Thymus (tissue), 11 donors: Measurements from ENCODE around the gene LAMB3. TPM values are rescaled to one million over a fixed set of nuclear protein-coding genes. Genes with fewer than 3 reads are reported as not detected.
A peak's percentile ranks its signal among the peaks of the same experiment; 100 is the strongest.

Experiments used
- DNase-seq, 9 donors: peaks; one replicate each; pipeline ENCODE4 v3.0.0-alpha.2; 2013; ENCODE audit warnings: low spot score in 9 of 9, low read depth in 6 of 9, missing footprints in 1 of 9
- H3K27ac ChIP-seq, 2 donors: one replicate each; pipeline ENCODE4 v1.5.1; 2013; ENCODE audit warnings: control low read depth in 1 of 2, low read depth in 1 of 2, low read length in 1 of 2, mild to moderate bottlenecking in 1 of 2, moderate library complexity in 1 of 2
- H3K27me3 ChIP-seq, 2 donors: one replicate each; pipeline ENCODE4 v1.5.1; 2013; ENCODE audit warnings: low read length in 1 of 2; ENCODE audit not compliant: control insufficient read depth in 2 of 2, insufficient read depth in 1 of 2
- H3K36me3 ChIP-seq, 2 donors: one replicate each; pipeline ENCODE4 v1.5.1; 2013; ENCODE audit warnings: low read length in 1 of 2, mild to moderate bottlenecking in 1 of 2, moderate library complexity in 1 of 2; ENCODE audit not compliant: control insufficient read depth in 2 of 2, insufficient read depth in 2 of 2
- H3K4me1 ChIP-seq, 2 donors: one replicate each; pipeline ENCODE4 v1.5.1; 2013; ENCODE audit warnings: low read length in 2 of 2; ENCODE audit not compliant: control insufficient read depth in 2 of 2, insufficient read depth in 2 of 2
- H3K4me3 ChIP-seq, 2 donors: one replicate each; pipeline ENCODE4 v1.5.1; 2013; ENCODE audit warnings: low read length in 2 of 2, control low read depth in 1 of 2, mild to moderate bottlenecking in 1 of 2
- H3K9me3 ChIP-seq, 2 donors: one replicate each; pipeline ENCODE4 v1.5.1; 2013; ENCODE audit warnings: low read length in 1 of 2, mild to moderate bottlenecking in 1 of 2; ENCODE audit not compliant: control insufficient read depth in 2 of 2, insufficient read depth in 1 of 2
- WGBS: extraction: QIAGEN DNeasy Blood & Tissue Kit; methylation state at CpG from one replicate; pipeline ENCODE4 v1.1.7; 2013; 5-methylcytosine and 5-hydroxymethylcytosine counted together
- polyA plus RNA-seq: library from polyadenylated mRNA; stranded (reverse); fragments of 200-250 nt; gene quantifications from one replicate; pipeline ENCODE4 v1.2.3, GENCODE V29; 2013
- total RNA-seq: library from RNA; stranded (reverse); fragments of 120-200 nt; gene quantifications from one replicate; pipeline ENCODE4 v1.2.4, GENCODE V29; 2013
- donor health status: healthy.

LAMB3 gene
- total and polyA plus RNA-seq, 2 donors, result 10.5 to 13.9 TPM

GRCh38 chr1:209646558-209646957, 5.7 kb downstream of the LAMB3 start:
- H3K4me1 ChIP-seq, result peaks cover 0 to 28% of the 10 kb centered on the region in 2 donors
- no peak for DNase-seq
- WGBS, result 98% methylated on average over 5 of the region's 5 CpGs
- H3K9me3 ChIP-seq, result no peaks in the 10 kb centered on the region
- no peak overlapping the region for H3K27ac ChIP-seq
- H3K27me3 ChIP-seq, result peaks cover 0 to 4% of the 10 kb centered on the region in 2 donors
- no peak overlapping the region for H3K4me3 ChIP-seq
- H3K36me3 ChIP-seq, result no peaks in the 10 kb centered on the region

GRCh38 chr1:209645574-209646452, 6.4 kb downstream of the LAMB3 start:
- no peaks in the 10 kb centered on the region for H3K9me3 ChIP-seq
- no peak for DNase-seq
- 92% methylated on average over 16 of the region's 16 CpGs for whole genome bisulfite sequencing
- H3K27me3 ChIP-seq, result peaks cover 0 to 7% of the 10 kb centered on the region in 2 donors
- no peaks in the 10 kb centered on the region for H3K36me3 ChIP-seq
- no peak overlapping the region for H3K27ac ChIP-seq
- H3K4me1 ChIP-seq, result peaks cover 0 to 27% of the 10 kb centered on the region in 2 donors
- H3K4me3 ChIP-seq, result no peak overlapping the region

- Histone ChIP-seq H3K4me3 (no peak overlapping the region), H3K4me1 (peaks cover 0 to 13% of the 10 kb centered on the region in 2 donors), H3K36me3 (no peaks in the 10 kb centered on the region), H3K9me3 (no peaks in the 10 kb centered on the region), H3K27ac (no peak overlapping the region), H3K27me3 (peaks cover 0 to 7% of the 10 kb centered on the region in 2 donors)
- no peak for DNase-seq
- 89% methylated on average over 2 of the region's 2 CpGs for WGBS
Measured at GRCh38 chr1:209643285-209644020, 8.8 kb downstream of the LAMB3 start.

GRCh38 chr1:209642816-209643215, 9.4 kb downstream of the LAMB3 start:
- Histone ChIP-seq H3K4me1 (peaks cover 0 to 13% of the 10 kb centered on the region in 2 donors), H3K9me3 (no peaks in the 10 kb centered on the region), H3K4me3 (no peak overlapping the region), H3K27ac (no peak overlapping the region), H3K36me3 (no peaks in the 10 kb centered on the region), H3K27me3 (peaks cover 0 to 7% of the 10 kb centered on the region in 2 donors)
- WGBS, result 71% methylated on average over 3 of the region's 3 CpGs
- no peak for DNase-seq

- H3K4me3 ChIP-seq, result no peak overlapping the region
- peak overlapping the region in 1 of 2 donors; percentile 3 for H3K27ac ChIP-seq
- H3K36me3 ChIP-seq, result no peaks in the 10 kb centered on the region
- H3K27me3 ChIP-seq, result peaks cover 0 to 7% of the 10 kb centered on the region in 2 donors
- no peak for DNase-seq
- WGBS, result 93% methylated on average over 5 of the region's 5 CpGs
- H3K9me3 ChIP-seq, result no peaks in the 10 kb centered on the region
- H3K4me1 ChIP-seq, result peaks cover 0 to 13% of the 10 kb centered on the region in 2 donors
Measured at GRCh38 chr1:209641832-209642172, 10.4 kb downstream of the LAMB3 start.

- no peaks in the 10 kb centered on the region for H3K36me3 ChIP-seq
- peaks cover 0 to under 1% of the 10 kb centered on the region in 2 donors for H3K27me3 ChIP-seq
- 88% methylated on average over 5 of the region's 5 CpGs for WGBS
- no peaks in the 10 kb centered on the region for H3K4me1 ChIP-seq
- no peak overlapping the region for H3K4me3 ChIP-seq
- H3K9me3 ChIP-seq, result no peaks in the 10 kb centered on the region
- no peak overlapping the region for H3K27ac ChIP-seq
- DNase-seq, result no peak
Measured at GRCh38 chr1:209635850-209636249, 16.4 kb downstream of the LAMB3 start.

GRCh38 chr1:209634005-209634737, 18.1 kb downstream of the LAMB3 start:
- WGBS, result 94% methylated on average over 20 of the region's 20 CpGs
- Histone ChIP-seq H3K9me3 (no peaks in the 10 kb centered on the region), H3K4me1 (no peaks in the 10 kb centered on the region), H3K4me3 (no peak overlapping the region), H3K36me3 (no peaks in the 10 kb centered on the region), H3K27ac (no peak overlapping the region), H3K27me3 (peaks cover 0 to 7% of the 10 kb centered on the region in 2 donors)
- DNase-seq, result no peak

- DNase-seq, result no peak
- H3K4me1 ChIP-seq, result no peaks in the 10 kb centered on the region
- H3K27me3 ChIP-seq, result peaks cover 0 to 7% of the 10 kb centered on the region in 2 donors
- no peaks in the 10 kb centered on the region for H3K36me3 ChIP-seq
- H3K9me3 ChIP-seq, result no peaks in the 10 kb centered on the region
- WGBS, result 82% methylated on average over 6 of the region's 6 CpGs
- no peak overlapping the region for H3K27ac ChIP-seq
- no peak overlapping the region for H3K4me3 ChIP-seq
Measured at GRCh38 chr1:209633335-209633997, 18.8 kb downstream of the LAMB3 start.
